ENCODE measurements around the gene OTUB1.

- TF ChIP-seq POLR2A (IDR thresholded peaks at IDR 0.05), result no peak
- TF ChIP-seq CTCF (IDR thresholded peaks at IDR 0.05), result no peak
Measured at GRCh38 chr11:63937713-63938478, 48.3 kb upstream of the OTUB1 start.
